ENCODE measurements around the gene KCNJ5.

Gene KCNJ5

GRCh38 chr11:128948583-128948982 is 57.4 kb downstream of the KCNJ5 start:
- H3K14ac ChIP-seq (ENCODE audit: low read length in 2 of 2) = no peak overlapping the region
- no peak overlapping the region for H3K9ac ChIP-seq (ENCODE audit: low read length)
- H2BK15ac ChIP-seq (ENCODE audit: low read depth, poor library complexity, severe bottlenecking) = no peak overlapping the region
- H3K4me2 ChIP-seq (ENCODE audit: low read length, poor library complexity, severe bottlenecking) = no peak overlapping the region
- H3K79me1 ChIP-seq (replicated peaks; ENCODE audit: low read length, poor library complexity, severe bottlenecking) = no peaks in the 10 kb centered on the region
- no peak overlapping the region for H3K18ac ChIP-seq (ENCODE audit: low read depth in 1 of 2, low read length in 2 of 2)
- WGBS = 57% methylated on average over 3 of the region's 3 CpGs
- no peak overlapping the region for H3K23ac ChIP-seq (ENCODE audit: low read length in 2 of 2)
- H3K36me3 ChIP-seq (ENCODE audit: control insufficient read depth in 1 of 2, insufficient read depth in 2 of 2, low read depth in 1 of 2, low read length in 2 of 2) = no peaks in the 10 kb centered on the region
- H2BK12ac ChIP-seq (ENCODE audit: low read length in 2 of 2) = no peak overlapping the region
- H2AK5ac ChIP-seq (ENCODE audit: low read length, severe bottlenecking) = no peak overlapping the region
- H3K4ac ChIP-seq (ENCODE audit: low read depth in 1 of 2, low read length in 2 of 2) = no peak overlapping the region
- DNase-seq = no peak
- H3K27ac ChIP-seq (ENCODE audit: low read length, poor library complexity, severe bottlenecking) = no peak overlapping the region
- H2AFZ ChIP-seq (ENCODE audit: low read depth, low read length) = no peak overlapping the region
- peaks cover 17 to 18% of the 10 kb centered on the region in 2 experiments for H3K27me3 ChIP-seq (ENCODE audit: control insufficient read depth in 1 of 2, insufficient read depth in 1 of 2, low read length in 2 of 2)
- H3K4me3 ChIP-seq (ENCODE audit: insufficient read depth in 1 of 2, low read depth in 1 of 2, low read length in 2 of 2) = no peak overlapping the region
- peaks cover 3% of the 10 kb centered on the region for H3K4me1 ChIP-seq (ENCODE audit: control insufficient read depth, insufficient read depth, low read depth, low read length)
- H2BK120ac ChIP-seq (ENCODE audit: low read depth, low read length) = no peak overlapping the region
- no peak overlapping the region for H4K91ac ChIP-seq (ENCODE audit: low read length)
- H3K9me3 ChIP-seq (ENCODE audit: control insufficient read depth, low read length) = no peaks in the 10 kb centered on the region
- H2BK5ac ChIP-seq (ENCODE audit: low read depth, low read length, poor library complexity, severe bottlenecking) = no peak overlapping the region
- H4K8ac ChIP-seq (ENCODE audit: low read length) = no peak overlapping the region

- no peak overlapping the region for H3K9ac ChIP-seq (ENCODE audit: low read length)
- H3K27me3 ChIP-seq (ENCODE audit: control insufficient read depth in 1 of 2, insufficient read depth in 1 of 2, low read length in 2 of 2) = peaks cover 22 to 28% of the 10 kb centered on the region in 2 experiments
- no peaks in the 10 kb centered on the region for H3K36me3 ChIP-seq (ENCODE audit: control insufficient read depth in 1 of 2, insufficient read depth in 2 of 2, low read depth in 1 of 2, low read length in 2 of 2)
- H3K4me3 ChIP-seq (ENCODE audit: insufficient read depth in 1 of 2, low read depth in 1 of 2, low read length in 2 of 2) = no peak overlapping the region
- no peak overlapping the region for H3K14ac ChIP-seq (ENCODE audit: low read length in 2 of 2)
- no peak overlapping the region for H3K27ac ChIP-seq (ENCODE audit: low read length, poor library complexity, severe bottlenecking)
- H2BK12ac ChIP-seq (ENCODE audit: low read length in 2 of 2) = no peak overlapping the region
- H4K8ac ChIP-seq (ENCODE audit: low read length) = no peak overlapping the region
- H2BK15ac ChIP-seq (ENCODE audit: low read depth, poor library complexity, severe bottlenecking) = no peak overlapping the region
- peak; percentile 18 for DNase-seq
- no peaks in the 10 kb centered on the region for H3K9me3 ChIP-seq (ENCODE audit: control insufficient read depth, low read length)
- no peak overlapping the region for H3K4me2 ChIP-seq (ENCODE audit: low read length, poor library complexity, severe bottlenecking)
- H2AFZ ChIP-seq (ENCODE audit: low read depth, low read length) = no peak overlapping the region
- no peak overlapping the region for H3K4ac ChIP-seq (ENCODE audit: low read depth in 1 of 2, low read length in 2 of 2)
- H2BK120ac ChIP-seq (ENCODE audit: low read depth, low read length) = no peak overlapping the region
- no peak overlapping the region for H2BK5ac ChIP-seq (ENCODE audit: low read depth, low read length, poor library complexity, severe bottlenecking)
- no peaks in the 10 kb centered on the region for H3K79me1 ChIP-seq (replicated peaks; ENCODE audit: low read length, poor library complexity, severe bottlenecking)
- H3K18ac ChIP-seq (ENCODE audit: low read depth in 1 of 2, low read length in 2 of 2) = no peak overlapping the region
- H3K23ac ChIP-seq (ENCODE audit: low read length in 2 of 2) = no peak overlapping the region
- WGBS = 96% methylated on average over 10 of the region's 13 CpGs
- H2AK5ac ChIP-seq (ENCODE audit: low read length, severe bottlenecking) = no peak overlapping the region
- no peak overlapping the region for H4K91ac ChIP-seq (ENCODE audit: low read length)
- H3K4me1 ChIP-seq (ENCODE audit: control insufficient read depth, insufficient read depth, low read depth, low read length) = peaks cover 3% of the 10 kb centered on the region
These were observed 58.8 kb downstream of the KCNJ5 start for GRCh38 chr11:128949791-128950454.

GRCh38 chr11:128953151-128953550 is 62.0 kb downstream of the KCNJ5 start:
- H2BK12ac ChIP-seq (ENCODE audit: low read length in 2 of 2) = no peak overlapping the region
- peaks cover 28 to 32% of the 10 kb centered on the region in 2 experiments for H3K27me3 ChIP-seq (ENCODE audit: control insufficient read depth in 1 of 2, insufficient read depth in 1 of 2, low read length in 2 of 2)
- peak overlapping the region in 1 of 2 experiments; percentile 2 for H3K4me3 ChIP-seq (ENCODE audit: insufficient read depth in 1 of 2, low read depth in 1 of 2, low read length in 2 of 2)
- 93% methylated on average over 16 of the region's 16 CpGs for WGBS
- H3K79me1 ChIP-seq (replicated peaks; ENCODE audit: low read length, poor library complexity, severe bottlenecking) = no peaks in the 10 kb centered on the region
- H4K91ac ChIP-seq (ENCODE audit: low read length) = no peak overlapping the region
- H2BK15ac ChIP-seq (ENCODE audit: low read depth, poor library complexity, severe bottlenecking) = no peak overlapping the region
- H2AK5ac ChIP-seq (ENCODE audit: low read length, severe bottlenecking) = no peak overlapping the region
- no peak overlapping the region for H3K27ac ChIP-seq (ENCODE audit: low read length, poor library complexity, severe bottlenecking)
- DNase-seq = no peak
- H3K9ac ChIP-seq (ENCODE audit: low read length) = no peak overlapping the region
- no peak overlapping the region for H3K4ac ChIP-seq (ENCODE audit: low read depth in 1 of 2, low read length in 2 of 2)
- no peak overlapping the region for H3K4me2 ChIP-seq (ENCODE audit: low read length, poor library complexity, severe bottlenecking)
- H3K18ac ChIP-seq (ENCODE audit: low read depth in 1 of 2, low read length in 2 of 2) = no peak overlapping the region
- H3K23ac ChIP-seq (ENCODE audit: low read length in 2 of 2) = no peak overlapping the region
- no peaks in the 10 kb centered on the region for H3K36me3 ChIP-seq (ENCODE audit: control insufficient read depth in 1 of 2, insufficient read depth in 2 of 2, low read depth in 1 of 2, low read length in 2 of 2)
- no peak overlapping the region for H2BK120ac ChIP-seq (ENCODE audit: low read depth, low read length)
- H2AFZ ChIP-seq (ENCODE audit: low read depth, low read length) = no peak overlapping the region
- H3K9me3 ChIP-seq (ENCODE audit: control insufficient read depth, low read length) = no peaks in the 10 kb centered on the region
- peaks cover 3% of the 10 kb centered on the region for H3K4me1 ChIP-seq (ENCODE audit: control insufficient read depth, insufficient read depth, low read depth, low read length)
- no peak overlapping the region for H4K8ac ChIP-seq (ENCODE audit: low read length)
- H2BK5ac ChIP-seq (ENCODE audit: low read depth, low read length, poor library complexity, severe bottlenecking) = no peak overlapping the region
- H3K14ac ChIP-seq (ENCODE audit: low read length in 2 of 2) = peak overlapping the region in 1 of 2 experiments; percentile 15

GRCh38 chr11:128955636-128956035 is 64.5 kb downstream of the KCNJ5 start:
- WGBS = 66% methylated on average over 3 of the region's 3 CpGs
- no peak for DNase-seq

More at GRCh38 chr11:128955636-128956035, 64.5 kb downstream of the KCNJ5 start:
- Histone ChIP-seq H4K8ac (ENCODE audit: low read length) (no peak overlapping the region), H3K4ac (ENCODE audit: low read depth in 1 of 2, low read length in 2 of 2) (no peak overlapping the region), H2BK12ac (ENCODE audit: low read length in 2 of 2) (no peak overlapping the region), H3K18ac (ENCODE audit: low read depth in 1 of 2, low read length in 2 of 2) (no peak overlapping the region), H3K27ac (ENCODE audit: low read length, poor library complexity, severe bottlenecking) (no peak overlapping the region), H3K4me1 (ENCODE audit: control insufficient read depth, insufficient read depth, low read depth, low read length) (peaks cover 3% of the 10 kb centered on the region), H3K23ac (ENCODE audit: low read length in 2 of 2) (no peak overlapping the region), H2BK5ac (ENCODE audit: low read depth, low read length, poor library complexity, severe bottlenecking) (no peak overlapping the region), H3K4me3 (ENCODE audit: insufficient read depth in 1 of 2, low read depth in 1 of 2, low read length in 2 of 2) (no peak overlapping the region), H3K14ac (ENCODE audit: low read length in 2 of 2) (no peak overlapping the region), H3K4me2 (ENCODE audit: low read length, poor library complexity, severe bottlenecking) (no peak overlapping the region), H2AFZ (ENCODE audit: low read depth, low read length) (no peak overlapping the region), H2AK5ac (ENCODE audit: low read length, severe bottlenecking) (no peak overlapping the region), H3K9ac (ENCODE audit: low read length) (no peak overlapping the region), H3K27me3 (ENCODE audit: control insufficient read depth in 1 of 2, insufficient read depth in 1 of 2, low read length in 2 of 2) (peaks cover 27 to 28% of the 10 kb centered on the region in 2 experiments), H4K91ac (ENCODE audit: low read length) (no peak overlapping the region), H2BK15ac (ENCODE audit: low read depth, poor library complexity, severe bottlenecking) (no peak overlapping the region), H3K79me1 (replicated peaks; ENCODE audit: low read length, poor library complexity, severe bottlenecking) (no peaks in the 10 kb centered on the region), H3K36me3 (ENCODE audit: control insufficient read depth in 1 of 2, insufficient read depth in 2 of 2, low read depth in 1 of 2, low read length in 2 of 2) (no peaks in the 10 kb centered on the region), H3K9me3 (ENCODE audit: control insufficient read depth, low read length) (no peaks in the 10 kb centered on the region), H2BK120ac (ENCODE audit: low read depth, low read length) (no peak overlapping the region)
